Spleen (tissue), 11 donors: Measurements from ENCODE around the gene TMEM222. TPM values are rescaled to one million over a fixed set of nuclear protein-coding genes. Genes with fewer than 3 reads are reported as not detected.
"Not testable (repeated sequence)": the region's sequence is repeated elsewhere in the genome, so short reads cannot be mapped to it uniquely, and the experiment has no call there.

Source experiments
- DNase-seq: peaks from one replicate; pipeline ENCODE4 v3.0.0-alpha.2; 2020
- H3K27ac ChIP-seq, 8 donors: fragments of 200-600 bp; sonication (generic) in 7 of 8; 1 replicate in 4 of 8; 2 replicates in 4 of 8; pipeline versions ENCODE4 v1.5.0 to v1.8.0; 2016 to 2021; ENCODE audit warnings: inconsistent platforms in 4 of 8, mild to moderate bottlenecking in 4 of 8, moderate library complexity in 1 of 8
- H3K27me3 ChIP-seq, 7 donors: fragments of 200-600 bp; sonication (generic) in 6 of 7; replicated peaks in 1 of 7; 1 replicate in 4 of 7; 2 replicates in 3 of 7; pipeline versions ENCODE4 v1.5.0 to v1.8.0; 2016 to 2021; ENCODE audit warnings: inconsistent platforms in 3 of 7, mild to moderate bottlenecking in 1 of 7
- H3K36me3 ChIP-seq, 6 donors: fragments of 200-600 bp; sonication (generic) in 5 of 6; 1 replicate in 4 of 6; 2 replicates in 2 of 6; pipeline versions ENCODE4 v1.5.0 to v1.8.0; 2016 to 2021; ENCODE audit warnings: inconsistent platforms in 2 of 6
- H3K4me1 ChIP-seq, 6 donors: fragments of 200-600 bp; sonication (generic) in 5 of 6; 1 replicate in 3 of 6; 2 replicates in 3 of 6; pipeline versions ENCODE4 v1.5.0 to v1.8.0; 2016 to 2021; ENCODE audit warnings: inconsistent platforms in 3 of 6
- H3K4me3 ChIP-seq, 8 donors: fragments of 200-600 bp; sonication (generic) in 7 of 8; 1 replicate in 4 of 8; 2 replicates in 4 of 8; pipeline versions ENCODE4 v1.5.0 to v1.8.0; 2016 to 2021; ENCODE audit warnings: inconsistent platforms in 4 of 8, mild to moderate bottlenecking in 4 of 8, moderate library complexity in 2 of 8
- H3K9me3 ChIP-seq, 8 donors: fragments of 200-600 bp; sonication (generic) in 7 of 8; 1 replicate in 4 of 8; 2 replicates in 4 of 8; pipeline versions ENCODE4 v1.5.0 to v1.8.0; 2016 to 2021; ENCODE audit warnings: inconsistent platforms in 4 of 8
- POLR2A ChIP-seq, 3 donors: fragments of 450-650 bp; IDR thresholded peaks; one replicate each; pipeline ENCODE4 v1.5.1; 2017; ENCODE audit warnings: antibody characterized with exemption in 3 of 3, mild to moderate bottlenecking in 1 of 3
- POLR2AphosphoS5 ChIP-seq, 3 donors: sonication (generic); formaldehyde crosslinking; IDR thresholded peaks; one replicate each; pipeline ENCODE4 v1.5.1; 2017; ENCODE audit warnings: antibody characterized with exemption in 3 of 3
- whole genome bisulfite sequencing, 5 donors: extraction: QIAGEN DNeasy Blood & Tissue Kit in 3 of 5; methylation state at CpG; one replicate each; pipeline versions ENCODE4 v1.1.5 to v1.1.7; 2013 to 2018; 5-methylcytosine and 5-hydroxymethylcytosine counted together
- intact Hi-C: fragments of 100-400 bp; cut with DNase I; formaldehyde crosslinking; loops from one replicate; pipeline ENCODE4 v1.15.0; 2023; ENCODE audit warnings: low total_unique reads
- polyA plus RNA-seq, 3 donors: library from polyadenylated mRNA; stranded (reverse); fragments of 200-250 nt; gene quantifications; one replicate each; pipeline ENCODE4 v1.2.1, GENCODE V29; 2013
- total RNA-seq, 7 donors: library from RNA; depleted of rRNA in 3 of 7; stranded (reverse); fragments of >200 nt in 3 of 7; fragmentation: NEBNext Ultra II Directional in 4 of 7; extraction: Animal tissue kit (Norgen Biotek cat#: 25700) in 4 of 7; gene quantifications; one replicate each; pipeline versions ENCODE4 v1.1.0 to v1.2.1, GENCODE V29; 2016 to 2021
- TF ChIP-seq, protein P1 (sequence below), 11 experiments: fragments of 200-600 bp in 7 of 11; fragments of 450-650 bp in 4 of 11; sonication (generic) in 4 of 11; IDR thresholded peaks in 8 of 11; conservative IDR thresholded peaks in 3 of 11; 1 replicate in 7 of 11; 2 replicates in 4 of 11; pipeline versions ENCODE4 v1.4.0 to v1.8.0; 2016 to 2021; ENCODE audit warnings: antibody characterized with exemption in 11 of 11, inconsistent platforms in 4 of 11, mild to moderate bottlenecking in 1 of 11
- donor health status: healthy with polysubstance abuse.
- donor health status: DM: no; HTN: no; CAD: no; lungs with moderate emphysema.
- donor health status: DM: no; HTN: no; CAD: no.
- donor health status: Bipolar disorder and iron deficiency.
- donor health status: healthy.
- donor health status: DM: no; HTN: no; CAD: no.
- donor health status: DM: yes; HTN: yes; CAD: no.

The TMEM222 gene
- total and polyA plus RNA-seq, 10 donors, result 25.4 to 38.9 (median 31.8) TPM

DNA sequence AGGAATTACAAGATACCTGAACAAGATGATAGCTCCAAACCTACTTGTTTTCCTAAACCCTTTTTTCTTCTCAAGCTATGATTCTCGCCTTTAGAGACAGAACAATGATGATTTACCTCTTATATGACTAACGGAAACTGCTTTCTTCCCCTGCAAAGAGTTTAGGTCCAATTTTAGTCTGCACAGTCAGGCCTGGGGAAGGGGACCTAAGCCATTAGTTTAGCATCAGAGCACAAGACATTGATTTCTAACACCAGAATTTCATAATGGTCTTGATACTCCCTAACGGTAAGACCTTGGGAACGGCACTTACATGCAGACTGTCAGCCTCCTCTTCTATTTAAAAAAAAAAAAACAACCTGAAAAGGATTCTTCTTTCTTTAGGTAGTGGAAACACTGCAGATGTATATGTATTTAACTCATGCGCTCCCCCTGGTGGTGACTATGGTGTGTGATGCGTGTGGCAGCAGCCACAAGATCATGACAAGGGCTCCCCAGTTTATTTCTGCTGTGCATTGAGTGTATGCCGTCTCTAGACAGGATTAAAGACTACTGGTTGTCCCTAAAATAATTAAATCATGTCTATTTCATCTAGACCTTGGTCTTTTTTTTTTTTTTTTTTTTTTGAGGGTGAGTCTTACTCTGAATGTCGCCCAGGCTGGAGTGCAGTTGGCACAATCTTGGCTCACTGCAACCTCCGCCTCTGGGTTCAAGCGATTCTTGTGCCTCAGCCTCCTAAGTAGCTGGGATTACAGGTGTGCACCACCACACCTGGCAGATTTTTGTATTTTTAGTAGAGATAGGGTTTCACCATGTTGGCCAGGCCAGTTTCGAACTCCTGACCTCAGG is 37.3 kb upstream of the TMEM222 start:
- intact Hi-C loops, result loop anchor here (5.0 kb wide), 1 partner anchor 87 kb away; no protein-coding TSS in a partner anchor
- DNase-seq, result peak; percentile 93
- Histone ChIP-seq H3K4me1 (peaks cover 0 to 22% (median 2%) of the 10 kb centered on the region in 6 donors), H3K36me3 (peaks cover 0 to 73% (median 26%) of the 10 kb centered on the region in 6 donors), H3K9me3 (no peaks in the 10 kb centered on the region), H3K4me3 (no peak overlapping the region), H3K27ac (peak overlapping the region in 2 of 8 donors; percentile 1 to 28), H3K27me3 (no peaks in the 10 kb centered on the region)
- no peak for TF ChIP-seq POLR2A (IDR thresholded peaks at IDR 0.05)
- TF ChIP-seq, protein P1, sequence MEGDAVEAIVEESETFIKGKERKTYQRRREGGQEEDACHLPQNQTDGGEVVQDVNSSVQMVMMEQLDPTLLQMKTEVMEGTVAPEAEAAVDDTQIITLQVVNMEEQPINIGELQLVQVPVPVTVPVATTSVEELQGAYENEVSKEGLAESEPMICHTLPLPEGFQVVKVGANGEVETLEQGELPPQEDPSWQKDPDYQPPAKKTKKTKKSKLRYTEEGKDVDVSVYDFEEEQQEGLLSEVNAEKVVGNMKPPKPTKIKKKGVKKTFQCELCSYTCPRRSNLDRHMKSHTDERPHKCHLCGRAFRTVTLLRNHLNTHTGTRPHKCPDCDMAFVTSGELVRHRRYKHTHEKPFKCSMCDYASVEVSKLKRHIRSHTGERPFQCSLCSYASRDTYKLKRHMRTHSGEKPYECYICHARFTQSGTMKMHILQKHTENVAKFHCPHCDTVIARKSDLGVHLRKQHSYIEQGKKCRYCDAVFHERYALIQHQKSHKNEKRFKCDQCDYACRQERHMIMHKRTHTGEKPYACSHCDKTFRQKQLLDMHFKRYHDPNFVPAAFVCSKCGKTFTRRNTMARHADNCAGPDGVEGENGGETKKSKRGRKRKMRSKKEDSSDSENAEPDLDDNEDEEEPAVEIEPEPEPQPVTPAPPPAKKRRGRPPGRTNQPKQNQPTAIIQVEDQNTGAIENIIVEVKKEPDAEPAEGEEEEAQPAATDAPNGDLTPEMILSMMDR (IDR thresholded peaks at IDR 0.05 in 8 of 11, conservative IDR thresholded peaks at IDR 0.05 in 3 of 11), result peak; percentile 82 to 95 (median 90)
- peak in 1 of 3 donors; percentile 28 for TF ChIP-seq POLR2AphosphoS5 (IDR thresholded peaks at IDR 0.05)
- WGBS, 5 donors, result 48 to 54% (median 51%) methylated on average over 11 of the region's 11 CpGs

DNA sequence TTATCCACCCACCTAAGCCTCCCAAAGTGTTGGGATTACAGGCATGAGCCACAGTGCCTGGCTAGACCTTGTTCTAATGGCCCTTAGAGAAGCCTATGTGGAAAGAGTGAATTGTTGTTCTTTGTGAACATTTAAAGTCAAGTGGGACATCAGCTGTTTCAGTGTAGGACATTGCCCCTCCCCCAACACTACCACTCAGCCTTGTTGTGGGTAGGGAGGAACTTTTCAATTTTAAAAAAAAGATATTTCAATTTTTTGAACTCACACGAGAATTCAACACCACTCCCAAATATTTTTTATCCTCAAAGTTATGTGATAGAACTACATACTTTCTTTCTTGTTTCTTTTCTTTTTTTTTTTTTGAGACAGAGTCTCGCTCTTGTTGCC is 36.7 kb upstream of the TMEM222 start:
- intact Hi-C loops, result no loop called here
- Histone ChIP-seq H3K27me3 (no peaks in the 10 kb centered on the region), H3K9me3 (no peaks in the 10 kb centered on the region), H3K4me3 (no peak overlapping the region), H3K27ac (no peak overlapping the region), H3K4me1 (peaks cover 0 to 22% (median 2%) of the 10 kb centered on the region in 6 donors), H3K36me3 (peaks cover 0 to 78% (median 30%) of the 10 kb centered on the region in 6 donors)
- no peak for DNase-seq
- no peak for TF ChIP-seq POLR2A (IDR thresholded peaks at IDR 0.05)
- no peak for TF ChIP-seq POLR2AphosphoS5 (IDR thresholded peaks at IDR 0.05)
- TF ChIP-seq, protein P1 (IDR thresholded peaks at IDR 0.05 in 8 of 11, conservative IDR thresholded peaks at IDR 0.05 in 3 of 11), result no peak
- WGBS, 5 donors, result 66 to 83% (median 73%) methylated on average over 2 of the region's 2 CpGs

DNA sequence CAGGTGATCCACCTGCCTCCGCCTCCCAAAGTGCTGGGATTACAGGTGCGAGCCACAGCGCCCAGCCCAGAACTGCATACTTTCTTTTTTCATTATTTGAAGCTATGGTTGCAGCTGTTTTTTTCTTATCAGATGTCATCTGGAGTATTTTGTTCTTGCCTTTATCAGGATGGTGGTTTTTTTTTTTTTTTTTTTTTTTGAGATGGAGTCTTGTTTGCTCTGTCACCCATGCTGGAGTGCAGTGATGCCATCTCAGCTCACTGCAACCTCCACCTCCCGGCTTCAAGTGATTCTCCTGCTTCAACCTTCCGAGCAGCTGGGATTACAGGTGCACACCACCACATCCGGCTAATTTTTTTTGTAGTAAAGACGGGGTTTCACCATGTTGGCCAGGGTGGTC is 36.1 kb upstream of the TMEM222 start:
- WGBS, 5 donors, result 93 to 96% (median 95%) methylated on average over 7 of the region's 7 CpGs
- H3K9me3 ChIP-seq, DNase-seq, H3K27ac ChIP-seq, H3K27me3 ChIP-seq, H3K4me3 ChIP-seq, intact Hi-C loops: not testable (repeated sequence)
- H3K36me3 ChIP-seq, result peaks cover 0 to 84% (median 35%) of the 10 kb centered on the region in 6 donors
- H3K4me1 ChIP-seq, result peaks cover 0 to 22% (median 2%) of the 10 kb centered on the region in 6 donors

DNA sequence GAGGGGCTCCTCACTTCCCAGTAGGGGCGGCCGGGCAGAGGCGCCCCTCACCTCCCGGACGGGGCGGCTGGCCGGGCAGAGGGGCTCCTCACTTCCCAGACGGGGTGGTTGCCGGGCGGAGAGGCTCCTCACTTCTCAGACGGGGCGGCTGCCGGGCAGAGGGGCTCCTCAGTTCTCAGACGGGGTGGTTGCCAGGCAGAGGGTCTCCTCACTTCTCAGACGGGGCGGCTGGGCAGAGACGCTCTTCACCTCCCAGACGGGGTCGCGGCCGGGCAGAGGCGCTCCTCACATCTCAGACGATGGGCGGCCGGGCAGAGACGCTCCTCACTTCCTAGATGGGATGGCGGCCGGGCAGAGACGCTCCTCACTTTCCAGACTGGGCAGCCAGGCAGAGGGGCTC is 32.8 kb upstream of the TMEM222 start:
- H3K9me3 ChIP-seq, H3K4me3 ChIP-seq, H3K27ac ChIP-seq, DNase-seq, H3K27me3 ChIP-seq, intact Hi-C loops: not testable (repeated sequence)
- WGBS, 5 donors, result 92 to 98% (median 97%) methylated on average over 7 to 29 of the region's 29 CpGs
- Histone ChIP-seq H3K36me3 (peaks cover 0 to 91% (median 57%) of the 10 kb centered on the region in 6 donors), H3K4me1 (peaks cover 0 to 10% (median 2%) of the 10 kb centered on the region in 6 donors)

DNA sequence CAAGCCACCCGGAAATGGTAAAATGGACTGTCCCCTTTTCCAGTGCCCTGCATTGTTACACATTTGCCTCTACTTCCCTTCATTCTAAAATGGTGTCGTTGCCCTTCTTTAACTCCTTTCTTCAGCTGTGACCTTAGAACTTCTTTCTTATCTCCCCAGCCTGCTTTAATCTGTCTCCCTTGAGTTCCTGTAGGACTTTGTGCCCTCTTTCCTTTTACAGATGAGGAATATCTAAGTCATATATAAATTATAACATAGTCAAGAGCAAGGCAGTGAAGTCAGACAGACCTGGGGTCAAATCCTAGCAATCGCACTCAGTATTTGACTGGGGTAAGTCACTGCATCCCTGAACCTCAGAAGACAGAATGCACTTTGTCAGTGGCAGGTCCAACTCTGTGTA is 31.4 kb upstream of the TMEM222 start:
- no peak for DNase-seq
- intact Hi-C loops, result no loop called here
- no peak overlapping the region for H3K27ac ChIP-seq
- no peak overlapping the region for H3K4me3 ChIP-seq
- no peaks in the 10 kb centered on the region for H3K27me3 ChIP-seq
- peaks cover 0 to 96% (median 70%) of the 10 kb centered on the region in 6 donors for H3K36me3 ChIP-seq
- no peaks in the 10 kb centered on the region for H3K4me1 ChIP-seq
- TF ChIP-seq, protein P1 (IDR thresholded peaks at IDR 0.05 in 8 of 11, conservative IDR thresholded peaks at IDR 0.05 in 3 of 11), result no peak
- TF ChIP-seq POLR2A (IDR thresholded peaks at IDR 0.05), result no peak
- no peak for TF ChIP-seq POLR2AphosphoS5 (IDR thresholded peaks at IDR 0.05)
- WGBS, 5 donors, result 88 to 95% (median 93%) methylated on average over 3 of the region's 3 CpGs
- no peaks in the 10 kb centered on the region for H3K9me3 ChIP-seq
